Stimulated activated CD8-positive, alpha-beta memory T cell treated with anti-CD3 and anti-CD28 coated beads, Interleukin-15, amount 100 ng/mL, for 1 hour (primary cell): ENCODE data around the gene C16orf87.

Experiments
- DNase-seq: peaks from one replicate; pipeline ENCODE4 v3.0.0-alpha.2; 2020; ENCODE audit warnings: low read depth

C16orf87 gene

GRCh38 chr16:46753015-46753414, 78.0 kb downstream of the C16orf87 start:
- DNase-seq, result no peak

- DNase-seq, result no peak
These were observed 79.6 kb downstream of the C16orf87 start for GRCh38 chr16:46751381-46751780.

GRCh38 chr16:46748775-46749705, 81.9 kb downstream of the C16orf87 start:
- DNase-seq, result no peak

GRCh38 chr16:46747777-46748651, 83.0 kb downstream of the C16orf87 start, which contains the start of gene MYLK3:
MYLK3 (minus strand) TSS chr16:46748344; CDS start chr16:46748193, 151 bp downstream.
- no peak for DNase-seq

- no peak for DNase-seq
These were observed 83.9 kb downstream of the C16orf87 start for GRCh38 chr16:46746821-46747776.
